Measurements from ENCODE around the gene AMFR. TPM values are rescaled to one million over a fixed set of nuclear protein-coding genes. Genes with fewer than 3 reads are reported as not detected.

AMFR gene
- total and polyA plus RNA-seq, 2 of the 13 experiments (the other 11 are each of a cell fraction or from before 2014, with no cell fraction given) = 52.9 to 108 TPM

- TF ChIP-seq CSRNP1 (CRISPR knock-in tag; IDR thresholded peaks at IDR 0.05) (no peak), ZNF646 (CRISPR knock-in tag; IDR thresholded peaks at IDR 0.05) (no peak), ZNF276 (CRISPR knock-in tag; IDR thresholded peaks at IDR 0.05; ENCODE audit: low read depth) (no peak), ZNF12 (CRISPR knock-in tag; IDR thresholded peaks at IDR 0.05) (no peak)
Observed at GRCh38 chr16:56463153-56463552, 37.8 kb upstream of the AMFR start (continued).
